GM21515 (cell line): ENCODE measurements around the gene CAMTA1.

Source experiments
- ATAC-seq: cut with Tn5 transposase; IDR thresholded peaks from one replicate; pipeline ENCODE4 v1.9.1; 2021; ENCODE audit not compliant: unreplicated experiment

CAMTA1 gene

DNA sequence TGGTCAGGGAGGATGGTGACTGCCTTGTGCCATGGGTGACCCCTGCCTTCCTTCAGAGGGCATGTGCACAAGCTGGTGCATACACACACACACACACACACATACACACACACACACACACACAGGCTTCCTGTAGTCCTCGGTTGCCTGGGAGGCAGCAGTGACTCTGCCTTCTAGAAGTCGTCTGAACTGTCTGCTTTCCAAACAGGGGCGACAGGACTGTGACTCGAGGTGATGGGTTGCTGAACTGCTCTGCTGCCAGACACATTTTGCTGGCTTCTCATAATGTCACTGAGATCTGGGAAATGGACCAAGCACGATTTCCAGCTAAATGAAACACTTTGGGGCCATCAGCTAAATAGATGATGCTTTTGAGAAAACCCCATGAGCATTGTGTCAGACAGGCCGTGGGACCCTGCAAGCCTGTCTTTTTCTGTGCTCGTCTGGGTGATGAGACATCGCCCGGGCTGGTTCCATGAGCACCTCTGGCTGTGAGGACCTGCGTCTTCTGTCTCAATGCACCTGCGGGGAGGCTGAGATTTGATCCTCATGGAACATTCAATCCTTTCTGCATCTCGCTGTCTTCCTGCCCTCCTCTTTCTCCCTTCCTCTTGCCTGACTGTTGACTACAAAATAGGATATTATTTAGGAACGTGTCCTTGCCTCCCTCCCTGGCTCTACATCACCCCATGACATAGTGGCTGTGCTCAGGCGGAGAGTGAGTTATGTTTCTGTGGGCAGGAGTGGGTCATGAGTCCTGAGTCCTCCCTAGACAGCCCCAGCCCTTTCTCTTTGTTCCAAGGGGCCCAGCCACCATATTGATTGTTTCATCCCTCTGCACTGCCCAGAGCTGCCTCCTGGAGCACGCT is 436.8 kb downstream of the CAMTA1 start:
- ATAC-seq, result no peak

DNA sequence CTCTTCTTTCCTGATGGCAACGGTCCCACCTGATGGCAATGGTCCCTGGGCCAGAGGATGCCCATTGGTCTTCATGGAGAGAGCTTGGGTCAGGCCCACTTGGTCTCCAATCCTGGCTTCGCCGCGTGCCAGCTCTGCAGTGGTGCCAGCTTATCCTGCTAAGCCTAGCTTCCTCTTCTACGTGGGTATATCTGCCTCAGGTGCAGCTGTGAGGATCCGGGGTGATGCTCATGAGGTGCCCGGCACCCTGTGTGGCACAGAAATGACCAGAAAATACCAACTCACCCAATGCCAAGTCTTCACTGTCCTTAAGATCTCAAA is 437.4 kb downstream of the CAMTA1 start:
- no peak for ATAC-seq

DNA sequence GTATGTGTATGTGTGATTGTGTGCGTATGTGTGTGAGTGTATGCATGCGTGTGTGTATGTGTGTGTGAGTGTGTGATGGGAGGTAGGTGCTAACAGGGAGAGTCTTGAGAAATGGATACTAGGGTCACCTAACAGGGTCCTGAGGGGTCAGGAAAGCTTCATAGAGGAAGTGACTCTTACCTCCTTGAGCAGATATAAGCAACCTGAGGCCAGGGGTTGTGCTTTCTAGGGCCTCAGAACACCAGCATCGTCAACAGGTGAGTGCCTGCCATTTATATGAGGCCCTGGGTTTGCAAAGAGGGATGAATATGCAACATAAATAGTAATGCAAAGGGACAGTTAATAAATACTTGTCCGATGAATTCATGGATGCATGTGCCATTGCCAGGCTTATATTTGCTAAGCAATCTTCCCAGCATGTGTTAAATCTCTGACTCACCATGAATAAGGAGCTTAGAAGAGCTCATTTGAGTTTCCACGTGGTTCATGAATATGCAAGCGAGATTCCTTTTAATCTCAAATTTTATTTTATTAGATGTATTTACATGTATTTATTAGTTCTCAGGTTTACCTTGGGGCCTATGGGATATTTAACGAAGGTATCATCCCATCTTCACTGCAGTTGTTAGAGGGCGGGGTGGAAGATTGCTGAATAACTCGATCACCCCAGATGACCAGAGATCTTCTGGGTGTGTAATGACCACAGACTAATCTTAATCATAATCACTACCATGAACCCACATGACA is 438.3 kb downstream of the CAMTA1 start:
- ATAC-seq, result no peak

GRCh38 chr1:7224081-7224534 is 438.9 kb downstream of the CAMTA1 start:
- no peak for ATAC-seq

DNA sequence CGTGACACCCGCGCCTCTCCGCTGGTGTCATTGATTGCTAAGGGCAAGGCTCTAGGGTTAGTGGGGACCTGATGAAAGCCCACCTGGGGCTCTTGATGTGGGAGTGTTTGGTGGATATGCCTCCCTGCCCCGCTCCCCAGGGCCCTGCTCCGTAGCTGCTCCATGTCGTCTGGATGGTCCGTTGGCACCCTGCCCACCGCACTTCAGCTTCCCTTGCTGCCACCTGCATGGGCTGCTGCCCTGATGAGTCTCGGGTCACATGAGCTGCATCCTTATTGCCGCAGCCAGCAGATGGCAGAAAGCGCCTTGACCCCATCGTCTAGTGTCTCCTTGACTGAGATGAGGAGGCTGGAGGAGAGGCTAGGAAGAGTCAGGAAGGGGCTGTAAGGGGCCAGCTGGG is 439.4 kb downstream of the CAMTA1 start:
- no peak for ATAC-seq

GRCh38 chr1:7225711-7226505 is 440.7 kb downstream of the CAMTA1 start:
- no peak for ATAC-seq

GRCh38 chr1:7227654-7228053 is 442.4 kb downstream of the CAMTA1 start:
- no peak for ATAC-seq

GRCh38 chr1:7228252-7228961 is 443.2 kb downstream of the CAMTA1 start:
- ATAC-seq, result no peak

GRCh38 chr1:7229186-7229585 is 443.9 kb downstream of the CAMTA1 start:
- ATAC-seq, result no peak

- ATAC-seq, result no peak
Observed at GRCh38 chr1:7229696-7230631, 444.7 kb downstream of the CAMTA1 start.

- ATAC-seq, result no peak
Observed at GRCh38 chr1:7232441-7233236, 447.4 kb downstream of the CAMTA1 start.

GRCh38 chr1:7233237-7233540 is 447.9 kb downstream of the CAMTA1 start:
- ATAC-seq, result no peak

DNA sequence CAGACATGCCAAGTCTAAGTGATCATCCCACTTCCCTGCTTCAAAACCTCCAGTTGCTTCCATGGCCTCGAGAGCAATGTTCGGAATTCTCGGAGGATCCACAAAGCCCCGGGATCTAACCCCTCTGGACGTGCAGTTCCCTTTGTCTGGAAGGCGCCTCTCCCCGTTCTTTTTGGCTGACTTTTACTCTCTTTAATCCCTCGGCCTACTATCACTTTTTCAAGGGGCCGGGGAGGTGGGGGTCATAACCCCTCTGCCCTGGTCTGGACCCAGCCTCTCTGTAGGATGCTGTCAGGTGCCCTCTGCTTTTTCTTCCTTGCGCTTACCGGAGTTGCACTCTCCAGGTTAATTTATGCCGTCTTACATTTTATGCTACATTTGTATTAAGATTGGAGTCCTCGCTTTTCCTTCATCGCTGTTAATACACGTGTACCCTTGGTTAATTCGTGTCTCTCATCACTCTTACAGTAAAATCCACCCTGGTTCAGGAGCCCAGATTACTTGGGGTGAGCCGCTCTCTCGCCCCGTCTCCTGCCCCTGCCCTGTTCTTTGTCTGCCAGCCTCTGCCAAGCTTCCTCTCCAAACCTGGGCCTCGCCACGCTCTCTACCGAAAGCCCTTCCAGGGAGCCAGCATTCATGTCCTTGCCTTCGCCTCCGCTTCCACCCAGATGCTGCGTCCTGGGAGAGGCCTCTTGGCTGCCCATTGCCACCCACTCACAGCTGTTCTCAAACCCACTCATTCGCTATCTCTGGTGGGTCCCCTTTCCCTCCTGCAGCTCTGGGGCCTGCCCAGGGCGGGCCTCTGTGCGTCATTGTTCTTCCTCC is 448.6 kb downstream of the CAMTA1 start:
- ATAC-seq, result no peak

DNA sequence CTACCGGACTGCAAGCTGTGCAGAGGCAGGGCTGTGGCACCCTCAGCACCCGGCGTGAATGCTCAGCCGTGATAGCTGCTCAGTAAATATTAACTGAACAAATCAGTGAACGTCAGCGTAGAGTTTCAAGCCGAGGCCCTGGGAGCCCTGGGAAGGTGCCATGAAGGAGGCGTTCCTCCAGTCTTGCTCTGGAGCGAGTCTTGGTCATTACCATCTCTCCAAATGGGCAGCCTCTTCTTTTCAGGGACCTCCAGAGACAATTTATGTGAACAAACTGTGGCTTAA is 449.2 kb downstream of the CAMTA1 start:
- no peak for ATAC-seq

DNA sequence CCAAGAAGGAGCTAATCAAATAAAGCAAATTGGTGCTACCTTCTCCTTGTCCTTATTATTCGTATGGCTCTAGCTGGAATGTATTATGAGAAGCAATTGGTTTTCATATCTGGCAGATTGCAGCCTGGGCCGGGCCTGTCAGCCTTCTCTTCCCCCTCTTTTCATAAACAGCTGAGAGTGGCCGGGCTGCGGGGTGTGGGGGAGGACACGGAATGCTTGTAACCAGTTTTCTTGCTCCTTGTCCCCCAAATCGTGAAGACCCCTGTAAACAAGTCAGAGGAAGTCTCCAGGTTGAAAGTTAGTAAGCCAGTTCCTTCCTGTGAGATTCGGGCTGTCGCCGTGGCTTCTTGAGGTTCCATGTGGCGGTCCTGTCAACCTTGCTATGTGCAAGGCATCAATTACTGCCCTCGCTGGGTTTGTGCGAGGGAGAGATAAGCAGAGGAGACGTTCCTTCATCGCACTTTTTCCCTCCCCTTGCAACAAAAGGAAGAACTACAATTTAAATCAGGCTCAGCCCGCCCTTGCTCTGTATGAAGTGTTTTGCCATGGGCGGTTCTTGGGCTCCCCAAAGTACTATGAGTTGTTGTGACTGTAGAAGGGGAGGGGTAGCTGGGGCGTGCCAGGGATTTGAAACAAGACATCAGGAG is 450.7 kb downstream of the CAMTA1 start:
- no peak for ATAC-seq

DNA sequence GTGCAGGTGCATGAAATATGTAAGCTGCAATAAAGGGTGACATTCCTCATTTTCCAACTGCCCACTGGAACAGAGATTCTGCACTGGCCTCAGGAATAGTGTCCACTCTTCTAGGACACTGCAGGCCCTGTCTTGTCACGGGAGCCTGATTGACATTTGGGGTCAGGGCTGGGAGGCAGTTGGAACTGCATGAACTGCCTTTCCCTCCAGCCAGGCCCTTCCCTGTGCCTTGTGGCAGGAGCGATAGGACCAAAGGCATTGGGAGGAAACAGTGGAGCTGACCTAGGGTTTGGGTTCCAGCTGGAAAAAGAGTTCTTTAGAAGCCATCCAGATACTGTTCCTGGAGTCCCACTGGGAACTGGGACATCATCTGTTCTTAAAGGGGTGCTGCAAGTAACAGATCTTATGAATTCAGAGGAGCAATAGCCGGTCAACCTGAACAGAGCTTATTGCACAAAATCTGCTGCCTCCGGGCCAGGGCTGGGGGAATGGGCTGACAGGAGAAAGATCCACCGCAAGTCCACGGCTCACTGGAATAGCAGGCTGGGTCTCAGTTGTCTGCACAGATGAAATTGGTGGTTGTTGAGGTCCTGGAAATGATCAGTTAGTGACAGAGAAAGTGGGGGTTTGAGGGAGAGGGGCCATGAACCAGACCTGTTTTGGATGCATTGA is 451.7 kb downstream of the CAMTA1 start:
- no peak for ATAC-seq

DNA sequence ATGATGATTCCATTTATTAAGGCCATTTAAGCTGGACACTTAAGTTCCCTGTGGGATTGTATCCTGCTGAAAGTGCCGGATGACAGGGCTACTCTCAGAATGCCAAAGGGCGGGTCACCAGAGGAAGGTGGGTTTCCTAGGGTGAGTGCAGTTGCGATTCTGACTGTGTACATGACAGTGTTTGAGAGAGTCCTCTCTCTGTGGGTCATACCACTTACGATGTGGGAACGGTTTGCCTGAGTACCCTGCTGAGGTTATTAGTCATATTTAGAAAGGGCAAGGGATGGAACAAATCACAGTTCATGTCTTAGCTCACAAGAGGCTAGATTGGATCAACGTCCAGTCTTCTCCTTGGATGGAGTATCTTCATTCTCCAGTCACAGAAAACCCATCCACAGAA is 461.9 kb downstream of the CAMTA1 start:
- no peak for ATAC-seq
